Articular chondrocyte of knee joint (primary cell): ENCODE results near the gene ARHGEF1. TPM values are rescaled to one million over a fixed set of nuclear protein-coding genes. Genes with fewer than 3 reads are reported as not detected.

ENCODE experiments used
- small RNA-seq: library from RNA; depleted of rRNA; stranded (forward); fragments of <200 nt; gene quantifications from one replicate; pipeline ENCODE3, GENCODE V24; 2012
- total RNA-seq: library from RNA; depleted of rRNA; stranded (reverse); fragments of >200 nt; gene quantifications from 2 replicates; pipeline ENCODE4 v1.2.3, GENCODE V29; 2012

ARHGEF1 gene
- total RNA-seq: 27.0 and 28.2 TPM in 2 replicates

DNA sequence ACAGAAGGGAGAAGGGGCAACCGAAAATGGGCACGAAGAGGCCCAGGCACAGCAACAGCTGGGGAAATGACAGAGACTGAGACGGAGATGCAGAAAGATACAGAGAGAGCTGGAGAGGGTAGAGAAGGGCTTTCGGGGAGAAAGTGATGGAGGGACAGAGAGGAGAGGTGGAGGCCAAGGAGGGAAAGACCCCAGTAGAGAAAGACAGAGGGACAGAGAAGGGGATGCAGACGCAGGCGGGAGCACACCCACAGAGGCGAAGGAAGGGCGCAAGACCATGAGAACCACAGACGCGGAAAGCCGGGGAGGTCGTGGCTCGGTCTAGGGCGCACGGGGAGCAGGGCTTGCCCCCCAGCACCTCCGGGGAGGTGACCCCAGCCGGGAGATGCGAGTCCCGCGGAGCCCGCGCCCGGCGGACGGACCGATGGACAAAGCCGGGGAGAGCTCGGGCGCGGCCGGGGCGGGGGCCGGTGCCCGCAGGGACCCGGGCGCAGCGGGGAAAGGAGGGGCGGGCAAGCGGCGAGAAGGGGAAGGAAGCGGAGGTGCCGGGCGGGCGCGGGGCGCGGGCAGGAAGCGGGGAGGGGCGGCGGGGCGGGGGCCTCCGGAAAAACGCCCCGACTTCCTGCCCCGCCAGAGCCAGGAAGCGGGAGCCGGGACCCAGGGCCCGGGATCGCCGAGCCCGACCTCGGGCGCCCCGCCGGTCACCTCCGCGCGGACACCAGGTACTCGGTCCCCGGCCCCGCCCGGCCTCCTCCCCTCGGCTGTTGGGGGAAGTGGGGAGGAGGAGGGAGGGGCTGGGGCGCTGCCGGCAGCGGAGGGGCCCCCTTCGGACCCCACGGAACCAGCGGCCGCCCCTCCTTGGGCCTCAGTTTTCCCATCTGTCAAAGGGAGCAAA is at the start of gene ARHGEF1:
ARHGEF1 (plus strand) TSS at position 617 of the 895 bp plus-strand sequence. CDS start 4,899 bp downstream, outside the sequence.

GRCh38 chr19:41844601-41845000 is 38.4 kb upstream of the ARHGEF1 start, which contains the start of gene LYPD4:
LYPD4 (minus strand) TSS chr19:41844683; CDS start chr19:41839285, 5,398 bp downstream.

DNA sequence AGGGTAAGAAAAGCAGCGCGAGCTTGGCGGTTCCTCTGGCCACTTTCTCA is 38.2 kb upstream of the ARHGEF1 start, which contains the start of gene DMRTC2:
DMRTC2 (plus strand) TSS at position 42 of the 50 bp plus-strand sequence. CDS start 2,387 bp downstream, outside the sequence.

GRCh38 chr19:41859618-41860418 is 23.2 kb upstream of the ARHGEF1 start, which contains the start of gene RPS19:
RPS19 (plus strand) TSS chr19:41860255; CDS start chr19:41860775, 520 bp downstream.

GRCh38 chr19:41876847-41877832 is 5.8 kb upstream of the ARHGEF1 start, which contains the start of gene CD79A:
CD79A (plus strand) TSS chr19:41877279; CDS start chr19:41877305, 26 bp downstream.

GRCh38 chr19:41928221-41928683 is 45.3 kb downstream of the ARHGEF1 start, which contains the start of gene ERFL:
ERFL (minus strand) TSS chr19:41928449; CDS start chr19:41912919, 15,530 bp downstream.

Small RNA genes lying within 50 kb of the gene (small RNA-seq; reads per million reads assigned to genes)
- 0.15 reads per million for gene MIR6797

Other genes with a start within 250 kb of the ARHGEF1 start
- gene CEACAM7, start 194.9 kb upstream of the ARHGEF1 start, total RNA-seq: not detected in 2 replicates
- not detected in 2 replicates for gene CEACAM5, start 174.6 kb upstream of the ARHGEF1 start, total RNA-seq
- gene CEACAM6, start 127.7 kb upstream of the ARHGEF1 start, total RNA-seq: not detected in 2 replicates
- not detected in 2 replicates for gene CEACAM3, start 86.6 kb upstream of the ARHGEF1 start, total RNA-seq
- gene LYPD4, start 38.5 kb upstream of the ARHGEF1 start, total RNA-seq: not detected in 2 replicates
- not detected in 2 replicates for gene DMRTC2, start 38.1 kb upstream of the ARHGEF1 start, total RNA-seq
- gene RPS19, start 22.9 kb upstream of the ARHGEF1 start, total RNA-seq: 776 and 788 TPM in 2 replicates
- not detected in 2 replicates for gene CD79A, start 5.9 kb upstream of the ARHGEF1 start, total RNA-seq
- 0.11 TPM in 1 of 2 replicates, not detected in the other for gene ERFL, start 45.3 kb downstream of the ARHGEF1 start, total RNA-seq
- 95.6 and 100 TPM in 2 replicates for gene RABAC1, start 76.1 kb downstream of the ARHGEF1 start, total RNA-seq
- gene ATP1A3, start 111.0 kb downstream of the ARHGEF1 start, total RNA-seq: 0.52 and 0.65 TPM in 2 replicates
- gene GRIK5, start 187.0 kb downstream of the ARHGEF1 start, total RNA-seq: 0.22 and 0.26 TPM in 2 replicates
- 11.0 and 13.8 TPM in 2 replicates for gene ZNF574, start 193.0 kb downstream of the ARHGEF1 start, total RNA-seq
- 0.39 and 0.65 TPM in 2 replicates for gene POU2F2, start 249.3 kb downstream of the ARHGEF1 start, total RNA-seq